HuH-7 (cell line): ENCODE results near the gene SOD2.
"Not testable (repeated sequence)": the region's sequence is repeated elsewhere in the genome, so short reads cannot be mapped to it uniquely, and the experiment has no call there.

ENCODE experiments used
- DNase-seq: peaks from one replicate; pipeline ENCODE4 v3.0.0; 2011; ENCODE audit warnings: low spot score

Gene SOD2

GRCh38 chr6:159682810-159683209 is 10.2 kb downstream of the SOD2 start:
- DNase-seq, result no peak

GRCh38 chr6:159682295-159682694 is 10.7 kb downstream of the SOD2 start:
- DNase-seq, result no peak

GRCh38 chr6:159681191-159681880 is 11.7 kb downstream of the SOD2 start:
- no peak for DNase-seq

- no peak for DNase-seq
These were observed 12.9 kb downstream of the SOD2 start for GRCh38 chr6:159680104-159680503.

- DNase-seq, result no peak
These were observed 13.7 kb downstream of the SOD2 start for GRCh38 chr6:159679091-159680077.

GRCh38 chr6:159678574-159678973 is 14.5 kb downstream of the SOD2 start:
- no peak for DNase-seq

GRCh38 chr6:159677506-159678165 is 15.4 kb downstream of the SOD2 start:
- DNase-seq, result no peak

- DNase-seq, result no peak
These were observed 16.0 kb downstream of the SOD2 start for GRCh38 chr6:159676890-159677505.

GRCh38 chr6:159676236-159676635 is 16.8 kb downstream of the SOD2 start:
- DNase-seq, result not testable (repeated sequence)

GRCh38 chr6:159665868-159666635 is 27.0 kb downstream of the SOD2 start:
- DNase-seq, result no peak

- DNase-seq, result not testable (repeated sequence)
These were observed 29.6 kb downstream of the SOD2 start for GRCh38 chr6:159663368-159663889.

- DNase-seq, result not testable (repeated sequence)
These were observed 31.1 kb downstream of the SOD2 start for GRCh38 chr6:159661977-159662376.

GRCh38 chr6:159655409-159655988 is 37.5 kb downstream of the SOD2 start:
- DNase-seq, result no peak

GRCh38 chr6:159654483-159655098 is 38.5 kb downstream of the SOD2 start:
- DNase-seq, result peak; percentile 57

GRCh38 chr6:159650314-159650713 is 42.7 kb downstream of the SOD2 start:
- DNase-seq, result no peak

GRCh38 chr6:159649441-159649840 is 43.6 kb downstream of the SOD2 start:
- DNase-seq, result no peak

GRCh38 chr6:159646733-159647132 is 46.3 kb downstream of the SOD2 start:
- DNase-seq, result no peak

- no peak for DNase-seq
These were observed 46.9 kb downstream of the SOD2 start for GRCh38 chr6:159646116-159646515.

GRCh38 chr6:159645640-159646039 is 47.4 kb downstream of the SOD2 start:
- DNase-seq, result no peak
